AG09309 (cell line): Measurements from ENCODE around the gene RNF8.

Experiments used
- DNase-seq: peaks from one replicate; pipeline ENCODE4 v3.0.0-alpha.2; 2010; ENCODE audit warnings: low read depth
- H3K4me3 ChIP-seq: 2 replicates; pipeline ENCODE4 v1.5.1; 2011; ENCODE audit warnings: mild to moderate bottlenecking, low read depth, low read length, moderate library complexity; ENCODE audit not compliant: control insufficient read depth
- CTCF ChIP-seq: IDR thresholded peaks from 2 replicates; pipeline ENCODE4 v1.5.1; 2011; ENCODE audit warnings: mild to moderate bottlenecking, low read depth, low read length, inconsistent platforms; ENCODE audit not compliant: insufficient read depth, control insufficient read depth; ENCODE audit errors: missing control alignments

The RNF8 gene

GRCh38 chr6:37432590-37432915 is 78.8 kb downstream of the RNF8 start:
- peak overlapping the region; percentile 67 for H3K4me3 ChIP-seq
- DNase-seq = no peak
- TF ChIP-seq CTCF = no peak

GRCh38 chr6:37432916-37433656 is 79.3 kb downstream of the RNF8 start, which contains the start of gene CMTR1:
TSS of gene CMTR1 (plus strand) at chr6:37433221. CDS start at chr6:37435630, 2,409 bp downstream.
- TF ChIP-seq CTCF = no peak
- H3K4me3 ChIP-seq = peak within 1 kb of the TSS; percentile 67

GRCh38 chr6:37433657-37434271 is 80.0 kb downstream of the RNF8 start:
- TF ChIP-seq CTCF = no peak
- peak overlapping the region; percentile 67 for H3K4me3 ChIP-seq
- DNase-seq = no peak

More at GRCh38 chr6:37432916-37433656, 79.3 kb downstream of the RNF8 start, which contains the start of gene CMTR1:
- no peak for DNase-seq

- no peak for DNase-seq
- no peak overlapping the region for H3K4me3 ChIP-seq
- TF ChIP-seq CTCF = no peak
These were observed 81.6 kb downstream of the RNF8 start for GRCh38 chr6:37435373-37435772.

GRCh38 chr6:37435816-37436215 is 82.0 kb downstream of the RNF8 start:
- no peak for DNase-seq
- peak; percentile 22 for TF ChIP-seq CTCF
- H3K4me3 ChIP-seq = no peak overlapping the region

- H3K4me3 ChIP-seq = no peak overlapping the region
- DNase-seq = no peak
- TF ChIP-seq CTCF = no peak
These were observed 85.1 kb downstream of the RNF8 start for GRCh38 chr6:37438930-37439329.
